ENCODE data around the gene LILRB5. TPM values are rescaled to one million over a fixed set of nuclear protein-coding genes. Genes with fewer than 3 reads are reported as not detected.

LILRB5 gene
- total and polyA plus RNA-seq, 9 of the 15 experiments (the other 6 are each of a cell fraction or from before 2014, with no cell fraction given), result not detected

- intact Hi-C loops (cut with micrococcal nuclease), result loop anchor here (2.0 kb wide), 1 partner anchor 20 kb away; no protein-coding TSS in a partner anchor
- CTCF ChIA-PET (ENCODE audit: low intra/inter-chr PET ratio), result no interaction called here
Measured at GRCh38 chr19:54211235-54211634, 45.8 kb downstream of the LILRB5 start.

More at GRCh38 chr19:54211235-54211634, 45.8 kb downstream of the LILRB5 start:
- Histone ChIP-seq H3K27ac (ENCODE audit: extremely low read depth, low read depth, low read length) (peak overlapping the region; percentile 76), H3K4me2 (ENCODE audit: insufficient read depth, low read length) (peak overlapping the region; percentile 60), H4K20me1 (replicated peaks; ENCODE audit: control insufficient read depth, insufficient read depth, low read length) (peaks cover 47% of the 10 kb centered on the region), H3K79me2 (ENCODE audit: control insufficient read depth, insufficient read depth, low read length) (peaks cover 45% of the 10 kb centered on the region), H3K4me3 (no peak overlapping the region), H2AFZ (ENCODE audit: low read depth, low read length) (peak overlapping the region; percentile 44; the same call in 1 of the 2 replicates), H3K9ac (ENCODE audit: insufficient read depth in 1 of 2, low read depth in 2 of 2, low read length in 2 of 2) (peak overlapping the region; percentile 11 to 24; a peak in 2 of 4 replicates), H3K9me1 (ENCODE audit: control insufficient read depth, insufficient read depth, low read length) (peaks cover 20% of the 10 kb centered on the region), H3K4me1 (replicated peaks in 1 of 2; ENCODE audit: control insufficient read depth in 2 of 2, insufficient read depth in 2 of 2, low read length in 2 of 2) (peaks cover 52 to 67% of the 10 kb centered on the region in 2 experiments), H3K36me3 (ENCODE audit: control insufficient read depth, insufficient read depth, low read length) (peaks cover 39% of the 10 kb centered on the region), H3K9me3 (replicated peaks; ENCODE audit: control insufficient read depth, insufficient read depth, low read depth, low read length) (no peaks in the 10 kb centered on the region), H3K27me3 (ENCODE audit: control insufficient read depth in 2 of 2, insufficient read depth in 2 of 2, low read length in 2 of 2) (no peaks in the 10 kb centered on the region)
- POLR2A ChIA-PET, result interaction anchor here (0.6 to 7.0 kb wide), 10 partner anchors 10 to 185 kb away, joined by 3 to 66 read pairs (median 4); partner anchors contain the start of genes LILRB3, MBOAT7, RPS9 and TSEN34
- in situ Hi-C loops (cut with MboI), result no loop called here
- no peak for DNase-seq (ENCODE audit: extremely low read depth in 1 of 4, low spot score in 3 of 4)
- no peak for TF ChIP-seq ZNF444 (CRISPR knock-in tag; IDR thresholded peaks at IDR 0.05)
- 0 out of 6 replicates have a peak, but pooled peaks of 1 of the 3 experiments have one; percentile 14 for TF ChIP-seq CTCF (IDR thresholded peaks at IDR 0.05 in 2 of 3, conservative IDR thresholded peaks at IDR 0.05 in 1 of 3; ENCODE audit: insufficient read depth in 2 of 3, low read depth in 1 of 3, low read length in 3 of 3)
- peak; percentile 72 for TF ChIP-seq SNRNP70 (optimal IDR thresholded peaks at IDR 0.05; ENCODE audit: low read depth, low read length)
- TF ChIP-seq FOXM1 (IDR thresholded peaks at IDR 0.05; ENCODE audit: low read depth), result no peak
- TF ChIP-seq FOXM1 (CRISPR knock-in tag; IDR thresholded peaks at IDR 0.05; ENCODE audit: low read depth), result 0 out of 2 replicates have a peak, but pooled peaks have one; percentile 63
- TF ChIP-seq ARID2 (IDR thresholded peaks at IDR 0.05), result no peak
- TF ChIP-seq HLTF (IDR thresholded peaks at IDR 0.05), result peak; percentile 17; the same call in 1 of the 2 replicates
- FAIRE-seq, result no peak
- WGBS (ENCODE audit: insufficient coverage, low coverage, missing lambda C conversion rate), result 69% methylated on average over 12 of the region's 12 CpGs
- BruUV-seq (replicated peaks), result no TSS peak
- no peak for ATAC-seq
